ENCODE measurements around the gene KDSR. TPM values are rescaled to one million over a fixed set of nuclear protein-coding genes. Genes with fewer than 3 reads are reported as not detected.

Gene KDSR
- total and polyA plus RNA-seq, 10 donors, result 5.7 to 42.2 (median 32.6) TPM

DNA sequence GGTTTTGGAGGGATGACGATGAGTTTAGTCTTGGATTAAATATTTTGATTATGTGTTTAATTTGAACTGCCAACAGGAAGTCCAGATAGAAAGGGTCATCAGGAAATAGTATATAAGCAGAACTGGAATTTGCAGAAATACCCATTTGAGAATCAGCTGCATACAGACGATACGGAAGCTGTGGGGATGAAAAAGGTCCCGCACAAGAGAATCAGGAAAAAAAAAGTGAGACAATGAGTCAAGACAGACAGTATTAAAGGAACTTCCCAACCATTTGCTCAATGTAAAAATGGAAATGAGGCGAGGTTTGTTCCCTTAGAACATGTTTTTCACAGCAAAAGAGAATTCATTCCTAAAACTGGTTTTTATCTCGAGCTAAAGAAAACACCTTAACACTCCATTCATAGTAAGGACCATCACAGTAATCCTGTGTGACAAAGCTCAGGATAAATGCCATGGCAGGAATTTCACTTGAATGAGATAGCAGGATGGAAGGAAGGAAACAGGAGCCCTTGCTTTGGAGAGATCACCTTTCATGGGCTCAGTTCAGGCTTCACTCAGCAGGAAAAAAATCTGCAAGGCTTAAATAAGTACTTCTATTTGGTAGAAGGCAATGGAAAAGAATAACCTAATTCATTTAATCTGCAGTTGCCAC lies 76.7 kb downstream of the KDSR start:
- Histone ChIP-seq H3K9me3 (no peaks in the 10 kb centered on the region), H3K27me3 (replicated peaks in 1 of 7) (no peaks in the 10 kb centered on the region), H3K4me1 (peaks cover 24 to 96% (median 89%) of the 10 kb centered on the region in 6 donors), H3K36me3 (peaks cover 0 to 21% (median 0%) of the 10 kb centered on the region in 6 donors), H3K4me3 (no peak overlapping the region), H3K27ac (peak overlapping the region in 5 of 8 donors; percentile 17 to 86 (median 74))
- no peak for DNase-seq
- TF ChIP-seq, protein P1, sequence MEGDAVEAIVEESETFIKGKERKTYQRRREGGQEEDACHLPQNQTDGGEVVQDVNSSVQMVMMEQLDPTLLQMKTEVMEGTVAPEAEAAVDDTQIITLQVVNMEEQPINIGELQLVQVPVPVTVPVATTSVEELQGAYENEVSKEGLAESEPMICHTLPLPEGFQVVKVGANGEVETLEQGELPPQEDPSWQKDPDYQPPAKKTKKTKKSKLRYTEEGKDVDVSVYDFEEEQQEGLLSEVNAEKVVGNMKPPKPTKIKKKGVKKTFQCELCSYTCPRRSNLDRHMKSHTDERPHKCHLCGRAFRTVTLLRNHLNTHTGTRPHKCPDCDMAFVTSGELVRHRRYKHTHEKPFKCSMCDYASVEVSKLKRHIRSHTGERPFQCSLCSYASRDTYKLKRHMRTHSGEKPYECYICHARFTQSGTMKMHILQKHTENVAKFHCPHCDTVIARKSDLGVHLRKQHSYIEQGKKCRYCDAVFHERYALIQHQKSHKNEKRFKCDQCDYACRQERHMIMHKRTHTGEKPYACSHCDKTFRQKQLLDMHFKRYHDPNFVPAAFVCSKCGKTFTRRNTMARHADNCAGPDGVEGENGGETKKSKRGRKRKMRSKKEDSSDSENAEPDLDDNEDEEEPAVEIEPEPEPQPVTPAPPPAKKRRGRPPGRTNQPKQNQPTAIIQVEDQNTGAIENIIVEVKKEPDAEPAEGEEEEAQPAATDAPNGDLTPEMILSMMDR (IDR thresholded peaks at IDR 0.05 in 8 of 11, conservative IDR thresholded peaks at IDR 0.05 in 3 of 11), result no peak
- TF ChIP-seq POLR2A (IDR thresholded peaks at IDR 0.05) (peak in 1 of 3 donors; percentile 6), POLR2AphosphoS5 (IDR thresholded peaks at IDR 0.05) (no peak)
- intact Hi-C loops (cut with DNase I; ENCODE audit: low total_unique reads), result no loop called here
- WGBS, 5 donors, result 73 to 81% (median 75%) methylated on average over 6 of the region's 6 CpGs

DNA sequence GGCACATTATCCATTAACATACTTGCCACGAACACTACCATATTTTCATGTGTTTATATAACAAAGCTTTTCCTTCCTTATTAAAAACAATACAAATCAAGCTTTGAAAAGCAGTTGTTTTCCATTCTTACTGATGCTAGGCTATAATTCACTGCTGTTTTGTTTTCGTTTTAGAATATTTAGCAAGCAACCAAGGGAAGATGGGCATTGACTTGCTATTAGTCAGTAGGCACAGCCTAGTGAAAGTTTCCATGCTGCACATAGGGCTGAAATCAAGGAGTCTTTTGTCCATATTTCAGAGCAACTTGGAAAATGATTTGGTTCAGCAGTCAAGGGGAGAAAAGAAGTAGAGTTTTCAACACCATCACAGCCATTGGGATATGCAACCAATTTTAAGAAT lies 78.7 kb downstream of the KDSR start:
- Histone ChIP-seq H3K27ac (peak overlapping the region in 6 of 8 donors; percentile 30 to 86 (median 74)), H3K4me1 (peaks cover 24 to 100% (median 98%) of the 10 kb centered on the region in 6 donors)
- intact Hi-C loops (cut with DNase I; ENCODE audit: low total_unique reads), result no loop called here

DNA sequence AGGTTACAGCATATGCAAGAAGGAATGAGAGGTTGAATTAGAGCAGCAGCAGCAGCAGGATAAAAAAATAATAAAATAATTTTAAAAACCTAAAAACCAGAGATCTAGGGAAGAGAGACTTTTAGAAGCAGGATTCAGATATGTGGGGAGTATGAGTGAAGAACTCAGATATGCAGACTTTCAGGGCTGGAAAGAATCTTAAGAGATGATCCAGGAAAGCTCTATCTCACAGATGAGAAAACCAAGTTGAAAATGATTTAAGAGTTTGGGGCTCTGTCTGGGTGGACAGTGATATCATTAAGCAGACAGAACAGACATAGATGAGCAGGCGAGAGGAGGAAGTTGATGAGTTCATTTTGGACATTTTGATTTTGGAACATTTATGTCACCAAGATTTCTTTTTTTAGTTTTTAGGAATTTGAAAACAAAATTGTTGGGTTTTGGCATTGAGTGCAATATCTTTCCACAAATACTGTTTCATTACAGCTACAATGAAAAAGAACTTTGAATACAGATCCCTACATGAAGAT lies 79.2 kb downstream of the KDSR start:
- intact Hi-C loops (cut with DNase I; ENCODE audit: low total_unique reads), result no loop called here

More for the DNA sequence above, 78.7 kb downstream of the KDSR start:
- 82 to 88% (median 84%) methylated on average over 2 of the region's 2 CpGs for WGBS, 5 donors
- no peaks in the 10 kb centered on the region for H3K27me3 ChIP-seq (replicated peaks in 1 of 7)
- no peak overlapping the region for H3K4me3 ChIP-seq
- peaks cover 0 to 8% (median 0%) of the 10 kb centered on the region in 6 donors for H3K36me3 ChIP-seq
- DNase-seq, result no peak
- no peaks in the 10 kb centered on the region for H3K9me3 ChIP-seq
- TF ChIP-seq, protein P1 (IDR thresholded peaks at IDR 0.05 in 8 of 11, conservative IDR thresholded peaks at IDR 0.05 in 3 of 11), result no peak
- TF ChIP-seq POLR2A (IDR thresholded peaks at IDR 0.05) (no peak), POLR2AphosphoS5 (IDR thresholded peaks at IDR 0.05) (no peak)

More for the DNA sequence above, 79.2 kb downstream of the KDSR start:
- peaks cover 20 to 100% (median 97%) of the 10 kb centered on the region in 6 donors for H3K4me1 ChIP-seq
- H3K4me3 ChIP-seq, result no peak overlapping the region
- peaks cover 0 to 6% (median 0%) of the 10 kb centered on the region in 6 donors for H3K36me3 ChIP-seq
- TF ChIP-seq POLR2A (IDR thresholded peaks at IDR 0.05) (no peak), POLR2AphosphoS5 (IDR thresholded peaks at IDR 0.05) (no peak)
- TF ChIP-seq, protein P1 (IDR thresholded peaks at IDR 0.05 in 8 of 11, conservative IDR thresholded peaks at IDR 0.05 in 3 of 11), result no peak
- WGBS, 5 donors, result 33 to 63% (median 54%) methylated on average over 1 of the region's 1 CpG
- no peaks in the 10 kb centered on the region for H3K27me3 ChIP-seq (replicated peaks in 1 of 7)
- H3K27ac ChIP-seq, result peak overlapping the region in 6 of 8 donors; percentile 30 to 86 (median 74)
- no peak for DNase-seq
- H3K9me3 ChIP-seq, result no peaks in the 10 kb centered on the region
